PFSK-1 (cell line): ENCODE results near the gene TTC28.

Experiments used
- POLR2AphosphoS5 ChIP-seq: IDR thresholded peaks from 2 replicates; pipeline ENCODE4 v1.6.1; 2012; ENCODE audit warnings: low read depth, mild to moderate bottlenecking, control low read depth, low read length, moderate library complexity
- TAF1 ChIP-seq: IDR thresholded peaks from 2 replicates; pipeline ENCODE4 v1.6.1; 2012; ENCODE audit warnings: low read length, control low read depth, borderline replicate concordance; ENCODE audit not compliant: insufficient read depth
- TF ChIP-seq, protein P1 (sequence below), 2 experiments: IDR thresholded peaks; 2 replicates each; pipeline versions ENCODE4 v1.6.1 to v1.8.0; 2011 to 2012; ENCODE audit warnings: low read depth in 2 of 2, low read length in 2 of 2, control low read depth in 1 of 2, inconsistent platforms in 1 of 2, mild to moderate bottlenecking in 1 of 2, moderate library complexity in 1 of 2; ENCODE audit not compliant: insufficient read depth in 1 of 2

GRCh38 chr22:28230671-28231070 lies 449.0 kb downstream of the TTC28 start:
- TF ChIP-seq POLR2AphosphoS5 (no peak), TAF1 (no peak)
- TF ChIP-seq, protein P1, sequence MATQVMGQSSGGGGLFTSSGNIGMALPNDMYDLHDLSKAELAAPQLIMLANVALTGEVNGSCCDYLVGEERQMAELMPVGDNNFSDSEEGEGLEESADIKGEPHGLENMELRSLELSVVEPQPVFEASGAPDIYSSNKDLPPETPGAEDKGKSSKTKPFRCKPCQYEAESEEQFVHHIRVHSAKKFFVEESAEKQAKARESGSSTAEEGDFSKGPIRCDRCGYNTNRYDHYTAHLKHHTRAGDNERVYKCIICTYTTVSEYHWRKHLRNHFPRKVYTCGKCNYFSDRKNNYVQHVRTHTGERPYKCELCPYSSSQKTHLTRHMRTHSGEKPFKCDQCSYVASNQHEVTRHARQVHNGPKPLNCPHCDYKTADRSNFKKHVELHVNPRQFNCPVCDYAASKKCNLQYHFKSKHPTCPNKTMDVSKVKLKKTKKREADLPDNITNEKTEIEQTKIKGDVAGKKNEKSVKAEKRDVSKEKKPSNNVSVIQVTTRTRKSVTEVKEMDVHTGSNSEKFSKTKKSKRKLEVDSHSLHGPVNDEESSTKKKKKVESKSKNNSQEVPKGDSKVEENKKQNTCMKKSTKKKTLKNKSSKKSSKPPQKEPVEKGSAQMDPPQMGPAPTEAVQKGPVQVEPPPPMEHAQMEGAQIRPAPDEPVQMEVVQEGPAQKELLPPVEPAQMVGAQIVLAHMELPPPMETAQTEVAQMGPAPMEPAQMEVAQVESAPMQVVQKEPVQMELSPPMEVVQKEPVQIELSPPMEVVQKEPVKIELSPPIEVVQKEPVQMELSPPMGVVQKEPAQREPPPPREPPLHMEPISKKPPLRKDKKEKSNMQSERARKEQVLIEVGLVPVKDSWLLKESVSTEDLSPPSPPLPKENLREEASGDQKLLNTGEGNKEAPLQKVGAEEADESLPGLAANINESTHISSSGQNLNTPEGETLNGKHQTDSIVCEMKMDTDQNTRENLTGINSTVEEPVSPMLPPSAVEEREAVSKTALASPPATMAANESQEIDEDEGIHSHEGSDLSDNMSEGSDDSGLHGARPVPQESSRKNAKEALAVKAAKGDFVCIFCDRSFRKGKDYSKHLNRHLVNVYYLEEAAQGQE (IDR thresholded peaks at IDR 0.05; ENCODE audit: insufficient read depth in 1 of 2, low read depth in 2 of 2, low read length in 2 of 2), result no peak
